Neural cell (in vitro differentiated cells): ENCODE results near the gene PKNOX2. TPM values are rescaled to one million over a fixed set of nuclear protein-coding genes. Genes with fewer than 3 reads are reported as not detected.

Experiments
- H2AFZ ChIP-seq: fragments of 200-600, 300-800 bp; sonication (generic), shearing (Covaris generic); 2 replicates; pipeline ENCODE4 v1.6.0; 2014; ENCODE audit warnings: low read depth, mild to moderate bottlenecking, antibody characterized with exemption, low read length, moderate library complexity
- H3F3A ChIP-seq: fragments of 200-600 bp; shearing (Covaris generic); 2 replicates; pipeline ENCODE4 v1.6.1; 2016; ENCODE audit warnings: mild to moderate bottlenecking, moderate library complexity, mixed read lengths, antibody characterized with exemption, low read length; ENCODE audit not compliant: insufficient read depth, poor library complexity, severe bottlenecking
- H3K27ac ChIP-seq: fragments of 200-600, 300-800 bp; sonication (generic), shearing (Covaris generic); 2 replicates; pipeline ENCODE4 v1.5.1; 2014; ENCODE audit warnings: mild to moderate bottlenecking, low read length, moderate library complexity
- H3K27me3 ChIP-seq: fragments of 300-800, 200-600 bp; sonication (generic), shearing (Covaris generic); 2 replicates; pipeline ENCODE4 v1.6.0; 2014; ENCODE audit warnings: mild to moderate bottlenecking, low read depth, low read length, moderate library complexity; ENCODE audit not compliant: insufficient read depth
- H3K36me3 ChIP-seq: fragments of 300-800, 200-600 bp; sonication (generic), shearing (Covaris generic); 2 replicates; pipeline ENCODE4 v1.5.1; 2014; ENCODE audit warnings: mild to moderate bottlenecking, antibody characterized with exemption, low read length, moderate library complexity; ENCODE audit not compliant: insufficient read depth
- H3K4me2 ChIP-seq: fragments of 300-800, 200-600 bp; sonication (generic), shearing (Covaris generic); 2 replicates; pipeline ENCODE4 v1.6.0; 2014; ENCODE audit warnings: mild to moderate bottlenecking, low read length
- H3K4me3 ChIP-seq: fragments of 300-800, 200-600 bp; sonication (generic), shearing (Covaris generic); 2 replicates; pipeline ENCODE4 v1.5.1; 2014; ENCODE audit warnings: mild to moderate bottlenecking, low read length, moderate library complexity
- H3K79me2 ChIP-seq: fragments of 200-600 bp; shearing (Covaris generic); replicated peaks from 2 replicates; pipeline ENCODE4 v1.6.0; 2014; ENCODE audit warnings: mild to moderate bottlenecking, low read length, moderate library complexity; ENCODE audit not compliant: insufficient read depth
- H3K9ac ChIP-seq: fragments of 300-800, 200-600 bp; sonication (generic), shearing (Covaris generic); 2 replicates; pipeline ENCODE4 v1.6.1; 2016; ENCODE audit warnings: mild to moderate bottlenecking, low read length, mixed read lengths
- H3K9me2 ChIP-seq: fragments of 200-600 bp; shearing (Covaris generic); 2 replicates; pipeline ENCODE4 v1.6.1; 2016; ENCODE audit warnings: mild to moderate bottlenecking, low read length, mixed read lengths; ENCODE audit not compliant: insufficient read depth
- H3K9me3 ChIP-seq: fragments of 200-600, 300-800 bp; sonication (generic), shearing (Covaris generic); 2 replicates; pipeline ENCODE4 v1.6.1; 2016; ENCODE audit warnings: mild to moderate bottlenecking, mixed run types, low read length, moderate library complexity, mixed read lengths
- H4K20me1 ChIP-seq: fragments of 200-600 bp; shearing (Covaris generic); 2 replicates; pipeline ENCODE4 v1.6.1; 2016; ENCODE audit warnings: mild to moderate bottlenecking, mixed run types; ENCODE audit not compliant: insufficient read depth
- EP300 ChIP-seq: fragments of 450-650 bp; conservative IDR thresholded peaks from 2 replicates; pipeline ENCODE4 v1.6.1; 2014; ENCODE audit warnings: antibody characterized with exemption, mild to moderate bottlenecking, moderate library complexity; ENCODE audit not compliant: poor library complexity, severe bottlenecking
- EZH2 ChIP-seq: fragments of 200-600, 300-800 bp; shearing (Covaris generic), sonication (generic); IDR thresholded peaks from 2 replicates; pipeline ENCODE4 v1.6.1; 2014; ENCODE audit warnings: antibody characterized with exemption, low read length, borderline replicate concordance, mild to moderate bottlenecking; ENCODE audit not compliant: insufficient read depth, poor library complexity, severe bottlenecking
- MXI1 ChIP-seq: fragments of 450-650 bp; conservative IDR thresholded peaks from 2 replicates; pipeline ENCODE4 v1.6.1; 2014; ENCODE audit warnings: antibody characterized with exemption, mild to moderate bottlenecking; ENCODE audit not compliant: poor library complexity, severe bottlenecking
- POLR2AphosphoS5 ChIP-seq: IDR thresholded peaks from 2 replicates; pipeline ENCODE4 v1.6.1; 2012
- RAD21 ChIP-seq: fragments of 450-650 bp; conservative IDR thresholded peaks from 2 replicates; pipeline ENCODE4 v1.6.1; 2014; ENCODE audit warnings: antibody characterized with exemption, mild to moderate bottlenecking, moderate library complexity
- SMC3 ChIP-seq: fragments of 450-650 bp; conservative IDR thresholded peaks from 2 replicates; pipeline ENCODE4 v1.6.1; 2014; ENCODE audit warnings: antibody characterized with exemption, mild to moderate bottlenecking, moderate library complexity; ENCODE audit not compliant: poor library complexity
- TAF1 ChIP-seq: IDR thresholded peaks from 2 replicates; pipeline ENCODE4 v1.6.1; 2012; ENCODE audit warnings: low read depth
- polyA plus RNA-seq: library from polyadenylated mRNA; depleted of rRNA; stranded (reverse); fragments of >200 nt; gene quantifications from 2 replicates; pipeline ENCODE4 v1.2.3, GENCODE V29; 2014
- TF ChIP-seq, protein P1 (sequence below): fragments of 450-650 bp; IDR thresholded peaks from 2 replicates; pipeline ENCODE4 v1.5.1; 2014; ENCODE audit warnings: antibody characterized with exemption, mild to moderate bottlenecking, moderate library complexity; ENCODE audit not compliant: poor library complexity, severe bottlenecking
- TF ChIP-seq, protein P2 (sequence below): IDR thresholded peaks from 2 replicates; pipeline ENCODE4 v1.6.1; 2012; ENCODE audit warnings: borderline replicate concordance

PKNOX2 gene
- polyA plus RNA-seq, 1 donor from 2014 or later, result 0.99 TPM

DNA sequence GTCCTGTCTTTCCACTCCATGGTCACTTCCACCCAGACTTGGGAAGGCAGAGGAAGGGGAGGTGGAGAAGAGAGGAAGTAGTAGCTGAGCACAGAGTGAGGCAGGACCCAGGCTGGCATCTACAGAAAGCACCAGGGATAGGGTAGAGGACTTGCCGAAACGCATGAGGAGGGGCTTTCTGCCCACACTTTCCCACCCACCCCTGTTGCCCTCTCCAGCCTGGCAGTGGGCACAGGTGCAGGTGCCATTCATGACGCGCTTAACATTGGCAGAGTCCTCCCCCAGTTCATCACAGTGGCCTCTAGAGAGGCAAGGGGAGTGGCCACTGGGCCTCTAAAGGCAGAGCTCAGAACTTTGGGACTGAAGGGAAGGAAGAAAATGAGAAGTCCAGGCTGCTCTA lies 249.6 kb downstream of the PKNOX2 start:
- Histone ChIP-seq H3K9ac (no peak overlapping the region), H3K79me2 (no peaks in the 10 kb centered on the region), H3K9me2 (no peaks in the 10 kb centered on the region), H3K4me3 (no peak overlapping the region), H3K9me3 (no peaks in the 10 kb centered on the region), H3K4me2 (no peak overlapping the region), H3K36me3 (no peaks in the 10 kb centered on the region), H4K20me1 (no peaks in the 10 kb centered on the region), H3F3A (no peaks in the 10 kb centered on the region), H2AFZ (no peak overlapping the region), H3K27me3 (no peaks in the 10 kb centered on the region), H3K27ac (no peak overlapping the region)
- TF ChIP-seq RAD21 (no peak), SMC3 (no peak), MXI1 (no peak), POLR2AphosphoS5 (no peak), EP300 (no peak), TAF1 (no peak), EZH2 (no peak)
- TF ChIP-seq, protein P1, sequence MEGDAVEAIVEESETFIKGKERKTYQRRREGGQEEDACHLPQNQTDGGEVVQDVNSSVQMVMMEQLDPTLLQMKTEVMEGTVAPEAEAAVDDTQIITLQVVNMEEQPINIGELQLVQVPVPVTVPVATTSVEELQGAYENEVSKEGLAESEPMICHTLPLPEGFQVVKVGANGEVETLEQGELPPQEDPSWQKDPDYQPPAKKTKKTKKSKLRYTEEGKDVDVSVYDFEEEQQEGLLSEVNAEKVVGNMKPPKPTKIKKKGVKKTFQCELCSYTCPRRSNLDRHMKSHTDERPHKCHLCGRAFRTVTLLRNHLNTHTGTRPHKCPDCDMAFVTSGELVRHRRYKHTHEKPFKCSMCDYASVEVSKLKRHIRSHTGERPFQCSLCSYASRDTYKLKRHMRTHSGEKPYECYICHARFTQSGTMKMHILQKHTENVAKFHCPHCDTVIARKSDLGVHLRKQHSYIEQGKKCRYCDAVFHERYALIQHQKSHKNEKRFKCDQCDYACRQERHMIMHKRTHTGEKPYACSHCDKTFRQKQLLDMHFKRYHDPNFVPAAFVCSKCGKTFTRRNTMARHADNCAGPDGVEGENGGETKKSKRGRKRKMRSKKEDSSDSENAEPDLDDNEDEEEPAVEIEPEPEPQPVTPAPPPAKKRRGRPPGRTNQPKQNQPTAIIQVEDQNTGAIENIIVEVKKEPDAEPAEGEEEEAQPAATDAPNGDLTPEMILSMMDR, result no peak
- TF ChIP-seq, protein P2, sequence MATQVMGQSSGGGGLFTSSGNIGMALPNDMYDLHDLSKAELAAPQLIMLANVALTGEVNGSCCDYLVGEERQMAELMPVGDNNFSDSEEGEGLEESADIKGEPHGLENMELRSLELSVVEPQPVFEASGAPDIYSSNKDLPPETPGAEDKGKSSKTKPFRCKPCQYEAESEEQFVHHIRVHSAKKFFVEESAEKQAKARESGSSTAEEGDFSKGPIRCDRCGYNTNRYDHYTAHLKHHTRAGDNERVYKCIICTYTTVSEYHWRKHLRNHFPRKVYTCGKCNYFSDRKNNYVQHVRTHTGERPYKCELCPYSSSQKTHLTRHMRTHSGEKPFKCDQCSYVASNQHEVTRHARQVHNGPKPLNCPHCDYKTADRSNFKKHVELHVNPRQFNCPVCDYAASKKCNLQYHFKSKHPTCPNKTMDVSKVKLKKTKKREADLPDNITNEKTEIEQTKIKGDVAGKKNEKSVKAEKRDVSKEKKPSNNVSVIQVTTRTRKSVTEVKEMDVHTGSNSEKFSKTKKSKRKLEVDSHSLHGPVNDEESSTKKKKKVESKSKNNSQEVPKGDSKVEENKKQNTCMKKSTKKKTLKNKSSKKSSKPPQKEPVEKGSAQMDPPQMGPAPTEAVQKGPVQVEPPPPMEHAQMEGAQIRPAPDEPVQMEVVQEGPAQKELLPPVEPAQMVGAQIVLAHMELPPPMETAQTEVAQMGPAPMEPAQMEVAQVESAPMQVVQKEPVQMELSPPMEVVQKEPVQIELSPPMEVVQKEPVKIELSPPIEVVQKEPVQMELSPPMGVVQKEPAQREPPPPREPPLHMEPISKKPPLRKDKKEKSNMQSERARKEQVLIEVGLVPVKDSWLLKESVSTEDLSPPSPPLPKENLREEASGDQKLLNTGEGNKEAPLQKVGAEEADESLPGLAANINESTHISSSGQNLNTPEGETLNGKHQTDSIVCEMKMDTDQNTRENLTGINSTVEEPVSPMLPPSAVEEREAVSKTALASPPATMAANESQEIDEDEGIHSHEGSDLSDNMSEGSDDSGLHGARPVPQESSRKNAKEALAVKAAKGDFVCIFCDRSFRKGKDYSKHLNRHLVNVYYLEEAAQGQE, result no peak

DNA sequence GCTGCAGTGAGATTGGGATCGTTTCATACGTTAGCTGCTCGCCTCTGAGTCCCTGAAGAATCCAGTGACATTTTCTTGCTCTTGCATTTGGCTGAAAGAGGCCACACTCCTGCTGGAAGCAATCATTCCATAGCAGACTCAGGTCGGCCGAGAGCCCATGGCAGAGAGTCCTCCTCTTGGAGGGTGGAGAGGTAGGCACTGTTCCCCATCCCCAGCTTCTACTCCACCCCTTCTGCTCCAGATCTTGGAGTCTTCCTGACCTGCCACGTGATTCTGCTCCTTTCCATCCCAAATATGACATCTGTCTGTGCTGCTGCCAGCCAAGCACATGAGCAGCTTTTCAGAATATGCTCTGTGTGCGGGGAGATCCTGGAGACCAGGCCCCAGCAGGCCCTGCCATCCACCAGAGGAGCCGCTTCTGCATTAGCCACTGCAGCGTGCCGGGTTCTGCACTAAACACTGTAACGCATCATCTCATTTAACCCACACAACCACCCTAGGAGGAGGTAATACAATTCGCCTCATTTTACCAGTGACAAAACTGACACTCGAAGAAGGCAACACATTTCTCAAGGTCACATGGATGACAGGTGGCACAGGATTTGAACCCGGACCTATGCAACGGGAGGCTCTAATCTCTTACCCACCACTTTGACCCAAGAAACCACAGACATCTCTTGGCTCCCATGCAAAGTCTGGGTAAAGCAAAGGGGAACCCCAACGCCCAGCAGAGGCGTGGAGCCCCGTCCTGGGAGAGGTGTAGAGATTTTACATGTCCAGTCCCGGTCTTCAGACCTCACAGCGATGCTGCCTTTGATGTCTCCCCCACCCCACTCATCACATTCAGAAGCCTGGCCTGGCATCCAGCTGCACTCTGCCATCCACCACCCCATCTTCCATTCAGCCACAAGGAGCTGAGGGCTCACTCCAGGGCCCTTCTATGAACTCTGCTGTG lies 252.7 kb downstream of the PKNOX2 start:
- H3K9me2 ChIP-seq, result no peaks in the 10 kb centered on the region
- H3K36me3 ChIP-seq, result no peaks in the 10 kb centered on the region
- TF ChIP-seq RAD21 (no peak), EP300 (no peak), MXI1 (no peak), TAF1 (no peak), SMC3 (no peak), POLR2AphosphoS5 (no peak), EZH2 (no peak)
- TF ChIP-seq, protein P1, result no peak
- TF ChIP-seq, protein P2, result no peak

More for the DNA sequence above, 252.7 kb downstream of the PKNOX2 start:
- Histone ChIP-seq H3F3A (no peaks in the 10 kb centered on the region), H3K79me2 (no peaks in the 10 kb centered on the region), H3K4me2 (no peak overlapping the region), H4K20me1 (no peaks in the 10 kb centered on the region), H2AFZ (no peak overlapping the region), H3K27me3 (no peaks in the 10 kb centered on the region), H3K4me3 (no peak overlapping the region), H3K27ac (no peak overlapping the region), H3K9me3 (no peaks in the 10 kb centered on the region), H3K9ac (no peak overlapping the region)
